Gastrocnemius medialis (tissue), 4 donors: ENCODE data around the gene DGLUCY.

Source experiments
- POLR2A ChIP-seq, 2 donors: fragments of 450-650 bp; IDR thresholded peaks; one replicate each; pipeline ENCODE4 v1.6.1; 2017; ENCODE audit warnings: antibody characterized with exemption in 2 of 2, mild to moderate bottlenecking in 2 of 2, moderate library complexity in 2 of 2
- TF ChIP-seq, protein P1 (sequence below), 5 experiments: fragments of 450-650 bp in 3 of 5; fragments of 200-600 bp in 2 of 5; sonication (generic) in 2 of 5; IDR thresholded peaks in 4 of 5; conservative IDR thresholded peaks in 1 of 5; 1 replicate in 4 of 5; 2 replicates in 1 of 5; pipeline ENCODE4 v1.5.1; 2016 to 2019; ENCODE audit warnings: antibody characterized with exemption in 5 of 5, mild to moderate bottlenecking in 3 of 5, moderate library complexity in 3 of 5

DNA sequence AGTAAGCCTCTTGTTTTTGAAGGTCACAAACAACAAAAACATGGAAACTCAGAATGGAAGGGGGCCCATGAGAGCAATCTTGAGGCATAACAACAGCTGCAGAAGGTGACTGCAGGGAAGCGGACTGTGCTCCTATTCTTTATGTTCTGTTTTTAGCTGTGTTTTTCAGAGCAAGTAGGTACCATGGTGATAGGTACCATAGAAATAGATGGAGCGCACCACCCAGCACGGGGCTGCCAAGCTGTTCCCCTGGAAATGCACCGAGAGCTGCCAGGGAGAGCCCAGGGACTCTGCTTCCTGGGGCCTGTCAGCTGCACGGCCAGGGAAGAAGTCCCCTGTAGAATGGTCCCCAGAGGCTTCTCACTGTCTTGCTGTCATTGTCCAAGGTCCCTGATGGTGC lies 32.8 kb downstream of the DGLUCY start:
- TF ChIP-seq, protein P1, sequence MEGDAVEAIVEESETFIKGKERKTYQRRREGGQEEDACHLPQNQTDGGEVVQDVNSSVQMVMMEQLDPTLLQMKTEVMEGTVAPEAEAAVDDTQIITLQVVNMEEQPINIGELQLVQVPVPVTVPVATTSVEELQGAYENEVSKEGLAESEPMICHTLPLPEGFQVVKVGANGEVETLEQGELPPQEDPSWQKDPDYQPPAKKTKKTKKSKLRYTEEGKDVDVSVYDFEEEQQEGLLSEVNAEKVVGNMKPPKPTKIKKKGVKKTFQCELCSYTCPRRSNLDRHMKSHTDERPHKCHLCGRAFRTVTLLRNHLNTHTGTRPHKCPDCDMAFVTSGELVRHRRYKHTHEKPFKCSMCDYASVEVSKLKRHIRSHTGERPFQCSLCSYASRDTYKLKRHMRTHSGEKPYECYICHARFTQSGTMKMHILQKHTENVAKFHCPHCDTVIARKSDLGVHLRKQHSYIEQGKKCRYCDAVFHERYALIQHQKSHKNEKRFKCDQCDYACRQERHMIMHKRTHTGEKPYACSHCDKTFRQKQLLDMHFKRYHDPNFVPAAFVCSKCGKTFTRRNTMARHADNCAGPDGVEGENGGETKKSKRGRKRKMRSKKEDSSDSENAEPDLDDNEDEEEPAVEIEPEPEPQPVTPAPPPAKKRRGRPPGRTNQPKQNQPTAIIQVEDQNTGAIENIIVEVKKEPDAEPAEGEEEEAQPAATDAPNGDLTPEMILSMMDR (IDR thresholded peaks at IDR 0.05 in 4 of 5, conservative IDR thresholded peaks at IDR 0.05 in 1 of 5) = no peak
- TF ChIP-seq POLR2A (IDR thresholded peaks at IDR 0.05) = no peak
